ENCODE results near the gene QSER1. TPM values are rescaled to one million over a fixed set of nuclear protein-coding genes. Genes with fewer than 3 reads are reported as not detected.

The QSER1 gene
- total RNA-seq, 1 donor from 2014 or later: 62.6 TPM

GRCh38 chr11:32972781-32973180 lies 80.2 kb downstream of the QSER1 start:
- H3K4me1 Mint-ChIP-seq: no peaks in the 10 kb centered on the region
- no peaks in the 10 kb centered on the region for H3K27me3 Mint-ChIP-seq (ENCODE audit: low read depth)
- no peaks in the 10 kb centered on the region for H3K9me3 Mint-ChIP-seq
- no peak overlapping the region for H3K27ac Mint-ChIP-seq
- DNase-seq (ENCODE audit: low spot score in 2 of 2, unreplicated experiment in 2 of 2): no peak
- TF ChIP-seq CTCF (IDR thresholded peaks at IDR 0.05; ENCODE audit: unreplicated experiment): no peak
- H3K36me3 Mint-ChIP-seq: peaks cover 36% of the 10 kb centered on the region
- H3K4me3 Mint-ChIP-seq: no peak overlapping the region

GRCh38 chr11:32982626-32983025 lies 90.0 kb downstream of the QSER1 start:
- H3K4me1 Mint-ChIP-seq: no peaks in the 10 kb centered on the region
- no peak overlapping the region for H3K4me3 Mint-ChIP-seq
- H3K27ac Mint-ChIP-seq: no peak overlapping the region

GRCh38 chr11:32983506-32983905 lies 90.9 kb downstream of the QSER1 start:
- no peaks in the 10 kb centered on the region for H3K4me1 Mint-ChIP-seq
- H3K27ac Mint-ChIP-seq: peak overlapping the region; percentile 53
- peaks cover 4% of the 10 kb centered on the region for H3K9me3 Mint-ChIP-seq

More at GRCh38 chr11:32982626-32983025, 90.0 kb downstream of the QSER1 start:
- TF ChIP-seq CTCF (IDR thresholded peaks at IDR 0.05; ENCODE audit: unreplicated experiment): no peak
- peaks cover 5% of the 10 kb centered on the region for H3K36me3 Mint-ChIP-seq
- DNase-seq (ENCODE audit: low spot score in 2 of 2, unreplicated experiment in 2 of 2): no peak
- H3K27me3 Mint-ChIP-seq (ENCODE audit: low read depth): no peaks in the 10 kb centered on the region
- H3K9me3 Mint-ChIP-seq: no peaks in the 10 kb centered on the region

GRCh38 chr11:32985600-32985999 lies 93.0 kb downstream of the QSER1 start:
- no peak overlapping the region for H3K27ac Mint-ChIP-seq
- H3K27me3 Mint-ChIP-seq (ENCODE audit: low read depth): no peaks in the 10 kb centered on the region
- DNase-seq (ENCODE audit: low spot score in 2 of 2, unreplicated experiment in 2 of 2): no peak
- peaks cover 7% of the 10 kb centered on the region for H3K36me3 Mint-ChIP-seq
- no peak overlapping the region for H3K4me3 Mint-ChIP-seq
- H3K9me3 Mint-ChIP-seq: peaks cover 18% of the 10 kb centered on the region
- no peak for TF ChIP-seq CTCF (IDR thresholded peaks at IDR 0.05; ENCODE audit: unreplicated experiment)
- no peaks in the 10 kb centered on the region for H3K4me1 Mint-ChIP-seq

More at GRCh38 chr11:32983506-32983905, 90.9 kb downstream of the QSER1 start:
- TF ChIP-seq CTCF (IDR thresholded peaks at IDR 0.05; ENCODE audit: unreplicated experiment): no peak
- no peak overlapping the region for H3K4me3 Mint-ChIP-seq
- H3K36me3 Mint-ChIP-seq: peaks cover 4% of the 10 kb centered on the region
- H3K27me3 Mint-ChIP-seq (ENCODE audit: low read depth): no peaks in the 10 kb centered on the region
- DNase-seq (ENCODE audit: low spot score in 2 of 2, unreplicated experiment in 2 of 2): no peak

- Mint-ChIP-seq H3K27me3 (ENCODE audit: low read depth) (no peaks in the 10 kb centered on the region), H3K36me3 (peaks cover 13% of the 10 kb centered on the region), H3K4me1 (no peaks in the 10 kb centered on the region), H3K9me3 (peaks cover 35% of the 10 kb centered on the region), H3K27ac (no peak overlapping the region), H3K4me3 (no peak overlapping the region)
- TF ChIP-seq CTCF (IDR thresholded peaks at IDR 0.05; ENCODE audit: unreplicated experiment): no peak
- no peak for DNase-seq (ENCODE audit: low spot score in 2 of 2, unreplicated experiment in 2 of 2)
Measured at GRCh38 chr11:32987851-32988250, 95.2 kb downstream of the QSER1 start.

- Mint-ChIP-seq H3K4me1 (no peaks in the 10 kb centered on the region), H3K36me3 (peaks cover 13% of the 10 kb centered on the region), H3K27me3 (ENCODE audit: low read depth) (peaks cover 7% of the 10 kb centered on the region), H3K4me3 (no peak overlapping the region), H3K9me3 (peaks cover 39% of the 10 kb centered on the region), H3K27ac (no peak overlapping the region)
- no peak for DNase-seq (ENCODE audit: low spot score in 2 of 2, unreplicated experiment in 2 of 2)
- no peak for TF ChIP-seq CTCF (IDR thresholded peaks at IDR 0.05; ENCODE audit: unreplicated experiment)
Measured at GRCh38 chr11:32990481-32990880, 97.9 kb downstream of the QSER1 start.

Data from mesothelial cell of epicardium (in vitro differentiated cells).